A549 treated with CORT108297 at 1 μM for 4 hours (cell line): ENCODE results near the gene ART4. TPM values are rescaled to one million over a fixed set of nuclear protein-coding genes. Genes with fewer than 3 reads are reported as not detected.

ENCODE experiments used
- total RNA-seq: library from RNA; stranded (reverse); fragments of 200-300 nt; extraction: Qiagen RNA extraction; gene quantifications from 5 replicates; pipeline ENCODE4 v1.2.3, GENCODE V29; 2022

ART4 gene, protein sequence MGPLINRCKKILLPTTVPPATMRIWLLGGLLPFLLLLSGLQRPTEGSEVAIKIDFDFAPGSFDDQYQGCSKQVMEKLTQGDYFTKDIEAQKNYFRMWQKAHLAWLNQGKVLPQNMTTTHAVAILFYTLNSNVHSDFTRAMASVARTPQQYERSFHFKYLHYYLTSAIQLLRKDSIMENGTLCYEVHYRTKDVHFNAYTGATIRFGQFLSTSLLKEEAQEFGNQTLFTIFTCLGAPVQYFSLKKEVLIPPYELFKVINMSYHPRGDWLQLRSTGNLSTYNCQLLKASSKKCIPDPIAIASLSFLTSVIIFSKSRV
- 0.09 TPM in 1 of 5 replicates, not detected in the others for total RNA-seq

GRCh38 chr12:14843425-14843887, at the start of gene ART4:
Gene ART4 (minus strand): TSS chr12:14843526. CDS start chr12:14843113, 413 bp downstream.

GRCh38 chr12:14885718-14886221, 42.4 kb upstream of the ART4 start, which contains the start of gene MGP:
Gene MGP (minus strand): TSS chr12:14885854. CDS start chr12:14885791, 63 bp downstream.

GRCh38 chr12:14814014-14814413, 29.3 kb downstream of the ART4 start, which contains the start of gene SMCO3:
Gene SMCO3 (minus strand): TSS chr12:14814182. CDS start chr12:14806680, 7,502 bp downstream.

DNA sequence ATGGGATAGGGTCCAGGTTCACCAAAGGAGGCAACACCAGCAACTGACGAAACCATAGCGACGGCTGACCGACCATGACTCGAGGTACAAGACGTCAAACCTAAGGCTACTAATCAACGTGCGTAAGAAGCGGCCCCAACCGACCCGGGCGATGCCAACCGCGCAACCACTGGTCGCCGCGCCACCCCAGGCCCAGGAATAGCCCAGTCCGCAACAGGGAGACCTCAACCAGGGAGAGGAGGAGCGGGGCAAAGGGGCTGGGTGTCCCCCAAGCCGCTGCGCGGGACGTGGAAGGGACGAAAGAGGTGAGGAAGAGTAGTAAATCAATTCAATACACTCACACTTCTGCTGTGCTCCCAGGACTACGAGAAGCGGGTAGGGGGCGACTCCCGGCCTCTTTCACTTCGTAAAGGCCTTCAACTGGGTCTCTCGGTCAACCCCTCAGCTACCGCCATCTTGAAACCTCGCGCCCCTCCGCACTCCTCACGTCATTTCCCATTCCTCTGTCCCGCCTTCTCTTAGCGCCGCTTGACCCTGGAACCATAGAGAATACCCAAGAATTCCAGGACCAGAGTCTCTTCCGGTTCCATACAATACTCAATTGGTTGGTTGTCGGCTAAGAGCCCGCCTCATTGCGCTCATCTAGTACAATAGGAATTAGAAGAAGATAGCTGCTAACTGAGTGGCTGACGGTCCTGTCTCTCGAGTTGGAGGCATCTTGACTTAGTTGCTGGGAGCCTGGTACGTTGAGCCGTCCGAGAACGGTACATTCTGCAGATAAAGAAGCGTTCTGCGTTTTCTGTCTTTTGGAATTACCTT, 40.1 kb downstream of the ART4 start, which contains the start of the genes C12orf60 and WBP11:
Gene C12orf60 (plus strand): TSS at position 660 of the 819 bp plus-strand sequence. CDS start 19,266 bp downstream, outside the sequence.
Gene WBP11 (minus strand): TSS at position 468 of the 819 bp plus-strand sequence. CDS start 2,095 bp downstream, outside the sequence.

Other genes starting within 250 kb of the ART4 start
- 0.02 TPM in 2 of 5 replicates, not detected in the others for gene GUCY2C, start 146.9 kb downstream of the ART4 start, total RNA-seq
- gene WBP11, start 40.0 kb downstream of the ART4 start, total RNA-seq, result 41.8 to 55.8 TPM (median 45.6 TPM) in 5 replicates
- gene C12orf60, start 39.9 kb downstream of the ART4 start, total RNA-seq, result 1.7 to 2.2 TPM (median 1.9 TPM) in 5 replicates
- 0.04 TPM in 1 of 5 replicates, not detected in the others for gene SMCO3, start 29.3 kb downstream of the ART4 start, total RNA-seq
- gene MGP, start 42.3 kb upstream of the ART4 start, total RNA-seq, result not detected in 5 replicates
- 0.03 TPM in 1 of 5 replicates, not detected in the others for gene ERP27, start 95.0 kb upstream of the ART4 start, total RNA-seq
- 0.75 to 1.6 TPM (median 1.3 TPM) in 5 replicates for gene ARHGDIB, start 118.1 kb upstream of the ART4 start, total RNA-seq
- gene PDE6H, start 129.5 kb upstream of the ART4 start, total RNA-seq, result not detected in 5 replicates